Chondrocyte (in vitro differentiated cells): Measurements from ENCODE around the gene HSD3B7. TPM values are rescaled to one million over a fixed set of nuclear protein-coding genes. Genes with fewer than 3 reads are reported as not detected.
A peak's percentile ranks its signal among the peaks of the same experiment; 100 is the strongest.

Source experiments
- DNase-seq: peaks from one replicate; pipeline ENCODE4 v3.0.0; 2021; ENCODE audit warnings: mixed read lengths, low spot score
- H3K27ac Mint-ChIP-seq: one replicate; pipeline ENCODE4 v1.8.0; 2021; ENCODE audit warnings: mild to moderate bottlenecking, moderate library complexity, mixed read lengths; ENCODE audit not compliant: unreplicated experiment
- H3K27me3 Mint-ChIP-seq: 2 replicates; pipeline ENCODE4 v1.8.0; 2021; ENCODE audit warnings: low read depth, mixed read lengths
- H3K36me3 Mint-ChIP-seq: 2 replicates; pipeline ENCODE4 v1.8.0; 2021; ENCODE audit warnings: low read depth, mixed read lengths
- H3K4me1 Mint-ChIP-seq: 2 replicates; pipeline ENCODE4 v1.8.0; 2021; ENCODE audit warnings: low read depth, mild to moderate bottlenecking, mixed read lengths
- H3K4me3 Mint-ChIP-seq: one replicate; pipeline ENCODE4 v1.8.0; 2021; ENCODE audit warnings: mild to moderate bottlenecking, moderate library complexity, mixed read lengths; ENCODE audit not compliant: unreplicated experiment
- H3K9me3 Mint-ChIP-seq: 2 replicates; pipeline ENCODE4 v1.8.0; 2021; ENCODE audit warnings: low read depth, mixed read lengths
- total RNA-seq: library from RNA; stranded (reverse); gene quantifications from 3 replicates; pipeline ENCODE4 v1.2.1, GENCODE V29; 2021
- TF ChIP-seq, protein P1 (sequence below): fragments of 200-600 bp; sonication (generic); IDR thresholded peaks from 2 replicates; pipeline ENCODE4 v1.5.0; 2021; ENCODE audit warnings: antibody characterized with exemption, mild to moderate bottlenecking, moderate library complexity

Gene HSD3B7
- total RNA-seq, 1 donor from 2014 or later = 12.3 TPM

DNA sequence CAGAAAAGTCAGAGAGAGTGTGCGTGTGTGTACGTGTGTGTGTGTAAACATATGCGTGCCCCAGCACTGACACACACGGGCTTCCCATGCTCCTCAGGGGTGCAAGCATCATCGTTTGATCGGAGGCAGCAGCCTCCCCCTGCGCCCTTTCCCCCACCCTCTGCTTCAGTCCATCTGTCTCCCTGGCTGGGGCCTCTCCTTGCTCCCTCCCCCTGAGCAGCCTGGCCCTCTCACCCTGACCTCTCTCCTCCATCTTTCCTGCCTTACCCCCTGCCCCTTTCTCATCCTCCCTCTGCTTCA lies 21.0 kb downstream of the HSD3B7 start:
- H3K9me3 Mint-ChIP-seq = no peaks in the 10 kb centered on the region
- H3K4me3 Mint-ChIP-seq = no peak overlapping the region
- H3K4me1 Mint-ChIP-seq = peaks cover 12% of the 10 kb centered on the region
- TF ChIP-seq, protein P1, sequence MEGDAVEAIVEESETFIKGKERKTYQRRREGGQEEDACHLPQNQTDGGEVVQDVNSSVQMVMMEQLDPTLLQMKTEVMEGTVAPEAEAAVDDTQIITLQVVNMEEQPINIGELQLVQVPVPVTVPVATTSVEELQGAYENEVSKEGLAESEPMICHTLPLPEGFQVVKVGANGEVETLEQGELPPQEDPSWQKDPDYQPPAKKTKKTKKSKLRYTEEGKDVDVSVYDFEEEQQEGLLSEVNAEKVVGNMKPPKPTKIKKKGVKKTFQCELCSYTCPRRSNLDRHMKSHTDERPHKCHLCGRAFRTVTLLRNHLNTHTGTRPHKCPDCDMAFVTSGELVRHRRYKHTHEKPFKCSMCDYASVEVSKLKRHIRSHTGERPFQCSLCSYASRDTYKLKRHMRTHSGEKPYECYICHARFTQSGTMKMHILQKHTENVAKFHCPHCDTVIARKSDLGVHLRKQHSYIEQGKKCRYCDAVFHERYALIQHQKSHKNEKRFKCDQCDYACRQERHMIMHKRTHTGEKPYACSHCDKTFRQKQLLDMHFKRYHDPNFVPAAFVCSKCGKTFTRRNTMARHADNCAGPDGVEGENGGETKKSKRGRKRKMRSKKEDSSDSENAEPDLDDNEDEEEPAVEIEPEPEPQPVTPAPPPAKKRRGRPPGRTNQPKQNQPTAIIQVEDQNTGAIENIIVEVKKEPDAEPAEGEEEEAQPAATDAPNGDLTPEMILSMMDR = no peak
- H3K27me3 Mint-ChIP-seq = no peaks in the 10 kb centered on the region
- no peak for DNase-seq
- no peak overlapping the region for H3K27ac Mint-ChIP-seq
- no peaks in the 10 kb centered on the region for H3K36me3 Mint-ChIP-seq

- H3K27ac Mint-ChIP-seq = no peak overlapping the region
- no peak for DNase-seq
- H3K36me3 Mint-ChIP-seq = no peaks in the 10 kb centered on the region
- H3K4me1 Mint-ChIP-seq = peaks cover 18% of the 10 kb centered on the region
- peaks cover 2% of the 10 kb centered on the region for H3K27me3 Mint-ChIP-seq
- no peak overlapping the region for H3K4me3 Mint-ChIP-seq
- TF ChIP-seq, protein P1 = no peak
- H3K9me3 Mint-ChIP-seq = no peaks in the 10 kb centered on the region
These were observed 21.6 kb downstream of the HSD3B7 start for GRCh38 chr16:31006589-31006988.

- DNase-seq = no peak
These were observed 22.7 kb downstream of the HSD3B7 start for GRCh38 chr16:31007684-31008083.

GRCh38 chr16:31008149-31008548 lies 23.1 kb downstream of the HSD3B7 start:
- Mint-ChIP-seq H3K36me3 (no peaks in the 10 kb centered on the region), H3K27ac (peak overlapping the region; percentile 27), H3K4me3 (no peak overlapping the region), H3K4me1 (peaks cover 20% of the 10 kb centered on the region), H3K27me3 (peaks cover 6% of the 10 kb centered on the region), H3K9me3 (no peaks in the 10 kb centered on the region)
- TF ChIP-seq, protein P1 = no peak
- no peak for DNase-seq

More at GRCh38 chr16:31007684-31008083, 22.7 kb downstream of the HSD3B7 start:
- Mint-ChIP-seq H3K36me3 (no peaks in the 10 kb centered on the region), H3K4me3 (no peak overlapping the region), H3K9me3 (no peaks in the 10 kb centered on the region), H3K27ac (no peak overlapping the region), H3K4me1 (peaks cover 20% of the 10 kb centered on the region), H3K27me3 (peaks cover 6% of the 10 kb centered on the region)
- TF ChIP-seq, protein P1 = no peak

DNA sequence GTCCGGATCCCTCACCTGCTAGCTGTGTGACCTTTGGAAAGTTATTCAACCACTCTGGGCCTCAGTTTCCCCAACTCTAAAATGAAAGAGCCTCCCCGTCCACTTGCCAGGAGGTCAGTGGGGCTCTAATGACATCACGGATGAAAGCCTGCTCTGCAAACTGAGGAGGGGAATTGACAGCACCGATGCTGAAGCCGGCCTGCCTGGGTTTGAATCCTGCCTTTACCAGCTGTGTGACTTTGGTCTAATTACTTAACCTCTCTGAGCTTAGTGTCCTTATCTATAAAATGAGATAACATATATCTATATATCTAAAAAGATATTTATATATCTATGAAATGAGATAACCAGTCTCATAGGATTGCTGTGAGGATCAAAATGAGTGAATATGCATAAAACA lies 23.5 kb downstream of the HSD3B7 start:
- TF ChIP-seq, protein P1 = no peak
- Mint-ChIP-seq H3K27me3 (peaks cover 9% of the 10 kb centered on the region), H3K4me3 (no peak overlapping the region), H3K36me3 (no peaks in the 10 kb centered on the region), H3K9me3 (no peaks in the 10 kb centered on the region), H3K4me1 (peaks cover 17% of the 10 kb centered on the region), H3K27ac (no peak overlapping the region)
- no peak for DNase-seq
